NCI-H748 (cell line): ENCODE results near the gene MIEF2.
A peak's percentile ranks its signal among the peaks of the same experiment; 100 is the strongest.

Experiments used
- DNase-seq: peaks from one replicate; lab custom pipeline; 2025; ENCODE audit not compliant: unreplicated experiment; lab: John Stamatoyannopoulos, UW

Gene MIEF2

DNA sequence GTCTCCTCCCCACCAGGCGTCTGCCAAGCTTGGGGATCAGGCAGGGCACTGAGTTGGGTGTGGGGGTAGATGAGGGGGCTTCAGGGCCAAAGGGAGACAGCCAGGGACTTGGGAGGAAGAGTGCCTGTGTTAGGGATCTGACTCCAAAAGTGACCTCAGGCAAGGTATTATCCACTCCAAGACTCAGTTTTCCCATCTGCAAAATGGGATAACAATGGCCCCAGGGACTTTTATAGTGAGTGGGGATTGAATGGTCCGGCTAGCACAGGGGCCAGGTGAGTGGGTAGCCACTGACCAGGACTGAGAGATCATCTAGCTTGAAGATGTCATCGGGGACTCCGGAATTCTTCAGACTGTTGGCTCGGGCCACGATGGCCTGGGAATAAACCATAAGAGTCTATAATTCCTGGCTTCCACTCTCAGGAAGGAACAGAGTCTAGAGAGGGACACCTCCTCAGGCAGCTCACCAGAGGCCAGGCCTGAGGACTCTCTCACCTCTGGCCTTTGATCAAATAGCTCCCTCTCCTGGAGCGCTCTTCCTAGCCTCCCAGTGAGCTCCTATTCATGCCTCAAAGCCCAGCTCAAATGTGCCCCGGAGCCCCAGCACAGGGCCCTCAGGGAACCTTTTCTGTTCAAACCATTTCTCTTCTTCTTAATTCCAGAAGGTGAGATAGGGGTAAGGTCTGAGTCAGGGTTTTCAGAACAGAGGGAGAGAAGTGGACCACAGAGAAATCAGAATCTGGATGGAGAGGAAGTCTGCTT, 5.4 kb upstream of the MIEF2 start:
- no peak for DNase-seq

DNA sequence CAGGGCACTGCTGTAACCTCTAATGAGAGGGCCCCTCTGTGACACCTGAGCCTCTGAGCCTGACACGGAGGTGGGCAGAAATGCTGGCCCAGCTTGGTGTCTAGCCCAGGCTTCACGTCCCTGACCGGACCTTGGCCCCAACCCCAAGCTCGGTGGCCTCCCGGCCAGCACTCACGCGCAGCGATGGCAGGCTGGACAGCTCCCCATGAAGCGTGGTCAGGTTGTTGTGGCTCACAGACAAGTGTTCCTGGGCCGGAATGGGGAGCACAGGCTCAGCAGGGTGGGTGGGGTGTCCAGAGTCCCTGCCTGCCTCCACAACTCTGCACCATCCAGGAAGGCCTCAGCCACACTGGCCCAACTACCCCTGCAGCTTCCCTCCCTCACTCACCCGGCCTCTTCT, 4.1 kb upstream of the MIEF2 start:
- DNase-seq, result no peak

DNA sequence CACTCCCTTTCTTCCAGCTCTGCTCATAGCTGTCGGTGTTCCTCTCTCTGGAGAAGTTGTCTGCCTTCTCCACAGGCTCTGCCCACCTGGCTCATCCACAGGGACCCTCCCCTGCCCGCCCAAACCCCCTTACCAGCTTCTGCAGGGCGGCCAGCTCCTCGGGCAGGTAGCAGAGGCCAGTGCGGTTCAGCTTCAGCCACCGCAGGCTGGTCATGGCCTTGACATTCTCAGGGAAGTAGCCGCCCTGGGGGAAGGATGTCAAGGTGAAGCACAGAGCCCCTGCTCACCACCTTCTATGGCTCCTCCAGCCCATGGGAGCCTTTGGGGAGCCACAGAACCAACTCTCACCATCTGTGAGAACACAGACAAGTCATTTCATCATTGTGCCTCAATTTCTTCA, 3.7 kb upstream of the MIEF2 start:
- no peak for DNase-seq

DNA sequence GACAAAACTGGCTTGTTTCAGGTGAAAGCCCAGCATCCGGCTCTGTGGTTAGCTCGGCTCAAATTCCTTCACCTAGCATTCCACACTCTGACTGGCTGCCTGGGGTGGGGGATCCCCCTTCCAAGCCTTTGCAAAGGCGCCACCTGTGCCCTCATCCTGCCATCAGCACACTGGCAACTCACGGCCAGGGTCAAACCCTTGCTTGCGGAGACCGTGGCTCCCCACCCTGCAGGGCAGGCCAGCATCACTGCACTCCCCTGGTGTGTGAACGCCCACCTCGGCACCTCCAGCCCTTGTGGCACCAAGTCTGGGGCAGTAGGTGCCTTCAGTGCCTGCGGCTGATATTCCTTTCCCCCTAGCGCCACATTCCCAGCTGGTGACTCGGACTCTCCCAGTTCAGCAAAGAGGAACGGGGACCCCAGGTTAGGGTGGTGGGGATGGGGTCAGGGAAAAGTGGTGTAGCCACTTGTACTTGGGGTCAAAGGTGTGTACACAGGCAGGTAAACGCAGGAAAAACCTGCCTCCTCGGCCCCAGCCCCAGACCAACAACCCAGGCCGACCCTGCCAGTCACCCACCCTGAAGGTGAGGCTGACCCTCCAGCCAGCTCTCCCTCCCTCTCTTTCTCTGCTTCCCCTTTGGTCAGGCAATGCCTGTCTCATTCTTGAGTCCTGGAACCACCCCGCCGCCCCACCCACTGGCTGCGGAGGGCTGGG, 3.0 kb upstream of the MIEF2 start:
- DNase-seq, result no peak

DNA sequence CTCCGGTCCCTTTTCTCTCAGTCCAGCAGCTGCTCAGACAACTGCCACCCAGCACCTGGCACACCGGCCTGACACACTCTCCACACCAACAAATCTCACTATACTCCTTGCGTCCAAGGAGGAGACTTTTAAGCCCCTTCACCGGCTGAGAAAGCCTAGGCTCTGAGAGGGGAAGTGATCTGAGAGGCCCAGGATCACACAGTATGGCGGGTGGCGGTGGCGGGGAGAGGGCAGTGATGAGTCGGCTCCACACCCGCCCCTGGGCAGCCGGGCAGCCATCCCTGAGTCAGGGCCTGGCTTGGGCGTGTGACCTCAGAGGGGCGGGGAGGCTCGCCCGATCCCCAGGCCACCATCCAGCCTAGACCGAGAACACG, 2.5 kb upstream of the MIEF2 start:
- peak; percentile 78 for DNase-seq

DNA sequence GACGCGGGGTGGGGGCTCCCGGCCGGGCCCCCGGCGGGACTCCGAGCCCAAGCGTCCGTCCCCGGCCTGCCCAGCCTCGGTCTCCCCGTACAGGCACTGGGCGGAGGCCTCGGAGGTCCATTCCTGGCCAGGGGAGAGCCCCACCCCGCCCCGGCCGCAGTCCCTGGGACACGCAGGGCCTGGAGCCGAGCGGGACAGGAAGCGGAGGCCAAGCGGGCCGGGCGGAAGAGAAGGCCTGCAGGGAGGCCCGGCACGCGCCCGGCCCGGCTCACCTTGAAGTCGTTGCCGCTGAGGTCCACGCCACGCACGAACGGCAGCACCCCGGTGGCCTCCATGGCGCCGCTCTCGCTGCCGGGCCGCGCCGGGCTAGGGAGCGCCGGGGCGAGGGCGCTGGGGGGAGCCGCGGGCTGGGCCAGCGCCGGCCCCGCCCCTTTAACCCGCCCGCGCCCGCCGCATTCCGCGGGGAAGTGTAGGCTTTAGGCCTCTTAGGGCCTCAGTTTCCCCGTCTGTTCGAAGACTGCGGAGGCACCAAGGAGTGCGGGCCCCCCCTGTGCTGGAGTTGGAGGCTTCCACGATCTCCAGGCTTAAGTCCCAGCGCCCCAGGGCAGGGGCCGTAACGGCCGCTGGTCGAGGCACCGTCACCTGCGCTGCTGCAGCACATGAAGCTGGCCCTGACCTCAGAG, 2.0 kb upstream of the MIEF2 start, which contains the start of gene FLII:
Gene FLII (minus strand): TSS at position 383 of the 683 bp plus-strand sequence. CDS start 48 bp downstream, at position 335.
- DNase-seq, result peak; percentile 67

DNA sequence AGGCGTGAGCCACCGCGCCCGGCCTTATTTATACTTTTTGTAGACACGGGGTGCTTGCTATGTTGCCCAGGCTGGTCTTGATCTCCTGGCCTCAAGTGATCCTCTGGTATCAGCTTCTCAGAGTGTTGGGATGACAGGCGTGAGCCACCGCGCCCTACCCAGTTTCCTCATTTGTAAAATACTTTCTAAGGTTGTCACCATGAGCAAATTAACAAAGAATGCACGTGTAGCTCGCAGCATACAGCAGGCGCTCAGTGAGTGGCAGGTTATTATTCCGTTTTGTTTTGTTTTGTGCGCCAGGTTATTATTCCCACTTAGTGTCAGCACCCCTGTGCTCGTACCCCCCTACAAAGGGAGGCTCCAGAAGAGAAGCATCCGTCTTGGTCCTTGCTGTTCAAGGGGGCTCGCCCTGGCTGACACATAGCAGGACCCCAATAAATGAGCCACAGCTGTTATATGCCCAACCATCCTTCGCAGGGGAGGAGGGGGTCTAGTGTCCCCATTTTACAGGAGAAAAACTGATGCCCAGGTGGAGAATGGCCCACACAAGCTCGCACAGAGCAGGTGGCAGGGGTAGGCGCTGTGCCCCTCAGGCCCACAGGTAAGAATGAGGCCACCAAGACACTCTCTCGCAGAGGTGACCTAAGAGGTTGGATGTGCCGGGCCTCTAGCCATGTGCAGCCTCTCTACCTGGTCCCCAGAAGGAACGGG, 686 bp upstream of the MIEF2 start:
- DNase-seq, result no peak

GRCh38 chr17:18261146-18261515, 669 bp downstream of the MIEF2 start:
- peak; percentile 31 for DNase-seq

GRCh38 chr17:18261659-18262058, 1.2 kb downstream of the MIEF2 start:
- no peak for DNase-seq

DNA sequence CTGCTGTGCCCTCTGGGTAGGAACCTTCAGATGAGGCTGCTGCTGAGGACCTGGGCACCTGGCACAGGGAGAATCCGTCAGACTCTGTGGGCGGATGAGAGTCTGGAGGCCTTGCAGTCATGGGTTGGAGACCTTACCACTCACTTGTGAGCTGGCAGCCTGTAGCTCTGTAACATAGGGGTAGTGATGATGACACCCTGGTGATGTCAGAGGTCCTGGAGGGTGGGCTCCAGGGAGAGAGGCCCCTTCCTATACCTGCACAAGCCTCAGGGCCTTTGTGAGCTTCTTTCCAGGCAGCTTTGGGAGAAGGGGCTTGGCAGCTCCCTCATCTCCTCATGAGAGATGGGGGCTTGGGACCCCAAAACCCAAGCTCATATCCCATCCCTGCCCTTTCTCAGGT, 1.6 kb downstream of the MIEF2 start:
- DNase-seq, result no peak

GRCh38 chr17:18262641-18263040, 2.2 kb downstream of the MIEF2 start:
- no peak for DNase-seq

DNA sequence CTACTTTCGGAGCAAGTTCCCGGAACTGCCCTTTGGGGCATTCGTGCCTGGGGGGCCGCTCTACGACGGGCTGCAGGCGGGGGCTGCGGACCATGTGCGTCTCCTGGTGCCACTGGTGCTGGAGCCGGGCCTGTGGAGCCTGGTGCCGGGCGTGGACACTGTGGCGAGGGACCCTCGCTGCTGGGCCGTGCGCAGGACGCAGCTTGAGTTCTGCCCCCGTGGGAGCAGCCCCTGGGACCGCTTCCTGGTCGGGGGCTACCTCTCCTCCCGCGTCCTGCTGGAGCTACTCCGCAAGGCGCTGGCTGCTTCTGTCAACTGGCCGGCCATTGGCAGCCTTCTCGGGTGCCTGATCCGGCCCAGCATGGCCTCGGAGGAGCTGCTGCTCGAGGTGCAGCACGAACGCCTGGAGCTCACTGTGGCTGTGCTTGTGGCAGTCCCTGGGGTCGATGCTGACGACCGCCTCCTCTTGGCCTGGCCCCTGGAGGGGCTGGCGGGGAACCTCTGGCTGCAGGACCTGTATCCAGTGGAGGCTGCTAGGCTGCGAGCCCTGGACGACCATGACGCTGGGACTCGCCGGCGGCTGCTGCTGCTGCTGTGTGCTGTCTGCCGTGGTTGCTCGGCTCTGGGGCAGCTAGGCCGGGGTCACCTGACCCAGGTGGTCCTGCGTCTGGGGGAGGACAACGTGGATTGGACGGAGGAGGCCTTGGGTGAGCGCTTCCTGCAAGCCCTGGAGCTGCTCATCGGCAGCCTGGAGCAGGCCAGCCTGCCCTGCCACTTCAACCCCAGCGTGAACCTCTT, 3.6 kb downstream of the MIEF2 start:
- no peak for DNase-seq

DNA sequence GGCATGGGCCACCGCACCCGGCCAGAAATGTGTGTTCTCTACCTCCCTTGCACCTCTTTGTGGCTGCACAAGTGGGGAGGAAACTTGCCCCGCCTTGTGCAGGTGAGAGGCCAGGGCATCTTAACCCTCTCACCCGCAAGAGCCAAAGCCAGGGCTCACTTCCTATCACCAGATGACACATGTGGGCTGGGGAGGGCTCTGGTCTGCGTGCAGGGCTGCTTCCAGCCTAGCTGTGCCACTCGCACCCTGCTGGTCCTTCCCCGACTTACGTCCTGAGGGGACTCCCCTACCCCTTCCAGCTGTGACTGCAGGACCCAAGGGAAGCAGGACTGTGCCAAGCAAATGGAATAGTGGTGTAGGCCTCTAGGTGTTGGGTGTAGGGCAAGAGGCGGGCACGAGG, 6.9 kb downstream of the MIEF2 start:
- no peak for DNase-seq

DNA sequence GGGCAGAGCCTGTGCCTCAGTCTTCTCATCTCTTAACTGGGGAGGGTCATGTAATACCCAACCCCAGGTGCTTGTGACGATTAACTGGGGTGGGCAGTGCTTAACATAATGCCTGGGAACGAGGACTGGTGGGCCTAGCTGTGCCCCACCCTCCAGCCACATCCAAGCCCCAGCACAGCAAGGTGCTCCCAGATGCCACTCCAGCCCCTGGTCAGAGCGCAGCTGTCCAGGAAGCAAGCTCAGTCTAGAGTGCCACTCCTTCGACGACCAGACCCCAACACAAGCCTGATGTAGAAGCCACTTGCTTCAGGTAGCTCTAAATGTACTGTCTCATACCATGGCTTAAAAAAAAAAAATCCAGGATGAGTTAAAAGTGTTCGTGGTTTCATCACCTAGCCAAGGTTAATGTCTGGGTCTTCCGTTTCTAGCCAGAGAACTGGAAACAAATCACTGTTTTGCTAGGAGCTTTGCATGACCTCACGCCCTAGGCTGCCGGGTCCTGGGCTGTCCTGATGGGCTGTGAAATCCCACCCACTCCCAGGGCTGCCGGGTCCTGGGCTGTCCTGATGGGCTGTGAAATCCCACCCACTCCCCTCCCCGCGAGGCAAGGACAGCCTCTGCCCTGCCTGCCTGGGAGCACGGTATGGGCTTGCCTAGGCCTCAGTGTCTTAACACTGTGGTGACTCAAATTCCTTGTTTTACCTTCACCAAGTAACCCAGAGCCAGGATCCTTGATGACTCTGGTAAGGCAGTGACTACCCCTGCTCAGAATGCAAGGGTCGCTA, 7.7 kb downstream of the MIEF2 start:
- no peak for DNase-seq

DNA sequence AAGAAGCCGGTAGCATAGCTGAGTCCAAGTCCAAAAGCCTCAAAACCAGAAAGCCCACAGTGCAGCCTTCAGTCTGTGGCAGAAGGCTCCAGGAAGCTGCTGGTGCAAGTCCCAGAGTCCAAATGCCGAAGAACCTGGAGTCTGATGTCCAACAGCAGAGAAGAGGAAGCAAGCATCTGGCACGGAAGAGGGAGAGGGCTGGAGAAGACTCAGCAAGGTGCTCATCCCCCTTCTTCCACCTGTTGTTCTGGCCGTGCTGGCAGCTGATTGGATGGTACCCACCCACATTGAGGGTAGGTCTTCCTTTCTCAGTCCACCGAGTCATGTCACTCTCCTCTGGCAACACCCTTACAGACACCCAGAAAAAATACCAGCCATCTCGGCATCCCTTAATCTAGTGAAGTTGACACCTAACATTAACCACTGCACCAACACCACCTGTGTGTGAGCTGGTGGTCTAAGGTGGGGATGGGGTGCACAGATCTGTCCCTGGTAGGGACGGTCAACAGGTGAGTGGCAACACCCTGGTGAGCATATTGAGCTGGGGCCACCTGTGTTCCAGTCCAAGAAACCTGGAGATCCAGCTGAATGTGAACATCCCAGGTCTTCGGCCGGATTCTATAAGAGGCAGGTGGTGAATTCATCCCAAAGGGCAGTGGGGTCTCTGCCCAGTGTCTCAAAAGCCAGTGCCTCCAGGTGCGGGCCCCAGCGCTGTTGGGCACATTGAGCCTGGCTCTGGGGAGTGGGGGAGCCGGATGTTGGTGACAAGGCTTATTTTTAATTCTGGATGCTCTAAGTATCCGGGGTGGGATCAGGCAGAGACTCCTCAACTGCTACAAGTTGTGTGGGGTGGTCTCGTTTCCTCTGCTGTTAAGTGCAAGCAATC, 9.8 kb downstream of the MIEF2 start:
- no peak for DNase-seq

DNA sequence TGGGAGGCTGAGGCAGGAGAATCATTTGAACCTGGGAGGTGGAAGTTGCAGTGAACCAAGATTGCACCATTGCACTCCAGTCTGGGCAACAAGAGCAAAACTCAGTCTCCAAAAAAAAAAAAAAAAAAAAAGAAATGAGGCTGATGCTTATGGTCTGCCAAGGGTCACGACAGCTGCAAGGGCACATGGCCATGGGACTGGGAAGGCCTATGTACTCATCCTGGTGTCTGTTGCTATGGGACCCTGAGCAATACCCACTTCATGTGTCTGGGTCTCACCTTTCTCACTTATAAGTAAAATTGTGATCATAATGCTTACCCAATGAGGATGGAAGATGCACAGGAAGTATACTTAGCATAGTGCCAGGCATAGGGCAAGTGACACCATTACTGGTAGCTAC, 16.6 kb downstream of the MIEF2 start:
- no peak for DNase-seq

GRCh38 chr17:18278867-18279266, 18.4 kb downstream of the MIEF2 start:
- DNase-seq, result no peak

DNA sequence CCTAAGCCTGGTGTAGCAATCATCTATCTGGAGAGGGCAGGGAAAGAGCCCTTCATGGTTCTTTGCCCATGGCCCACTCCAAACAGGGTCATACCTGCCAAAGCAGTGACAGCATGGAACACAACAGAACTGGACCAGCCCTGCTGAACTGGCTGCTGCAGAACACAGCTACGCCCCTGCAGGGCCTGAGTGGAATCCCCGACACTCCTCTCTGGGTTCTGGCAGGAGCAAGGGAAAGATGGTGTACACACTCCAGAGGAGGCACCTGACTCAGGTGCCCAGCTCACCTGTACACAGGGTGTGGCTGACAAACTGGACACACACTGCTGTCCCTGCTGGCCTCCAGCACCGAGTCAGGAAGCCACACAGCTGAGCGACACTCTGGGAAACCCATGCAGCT, 19.8 kb downstream of the MIEF2 start:
- no peak for DNase-seq
